Stimulated activated CD4-positive, alpha-beta T cell treated with anti-CD3 and anti-CD28 coated beads, Interleukin-1b, Interleukin-23, amount 100 ng/mL, for 4 hours (primary cell): Measurements from ENCODE around the gene LPO.
A peak's percentile ranks its signal among the peaks of the same experiment; 100 is the strongest.

Experiments
- DNase-seq, 2 donors: peaks; one replicate each; pipeline ENCODE4 v3.0.0-alpha.2; 2020; ENCODE audit warnings: low read depth in 2 of 2

LPO gene

DNA sequence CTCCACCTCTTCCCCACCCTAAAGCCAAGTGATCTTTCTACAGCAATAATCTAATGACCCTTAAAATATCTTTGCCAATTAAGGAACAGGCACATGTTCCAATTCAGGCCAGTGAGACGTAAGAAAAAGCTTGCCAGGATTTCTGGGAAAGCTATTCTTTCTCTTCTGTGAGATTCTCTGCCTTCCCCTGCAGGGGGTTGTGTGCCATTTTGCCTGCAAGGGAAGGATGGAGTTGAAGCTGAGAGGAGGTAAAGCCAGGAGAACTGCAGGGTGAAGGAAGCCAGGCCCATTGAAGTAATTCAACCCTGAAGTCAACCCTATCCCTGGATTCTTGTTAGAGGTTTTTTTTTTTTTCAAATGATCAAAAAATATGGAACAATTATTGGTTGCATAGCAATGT is 9.0 kb upstream of the LPO start:
- DNase-seq = no peak

DNA sequence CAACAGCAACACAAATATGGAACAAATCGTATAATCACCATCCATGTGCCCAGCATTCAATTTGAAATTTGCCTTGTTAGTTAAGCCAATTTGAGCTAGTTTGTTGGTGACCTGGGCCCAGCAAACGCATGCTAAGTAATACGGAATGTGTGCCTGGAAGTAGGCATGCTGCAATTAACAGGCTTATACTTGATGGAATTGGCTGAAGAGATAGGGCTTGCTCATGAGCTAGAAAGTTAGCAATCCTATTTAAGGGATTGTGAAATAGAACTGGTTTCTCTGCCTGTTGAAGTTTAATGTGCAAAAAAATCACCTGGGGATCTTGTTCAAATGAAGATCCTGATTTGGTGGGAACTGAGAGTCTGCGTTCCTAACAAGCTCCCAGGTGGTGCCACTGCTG is 8.5 kb upstream of the LPO start:
- no peak for DNase-seq

DNA sequence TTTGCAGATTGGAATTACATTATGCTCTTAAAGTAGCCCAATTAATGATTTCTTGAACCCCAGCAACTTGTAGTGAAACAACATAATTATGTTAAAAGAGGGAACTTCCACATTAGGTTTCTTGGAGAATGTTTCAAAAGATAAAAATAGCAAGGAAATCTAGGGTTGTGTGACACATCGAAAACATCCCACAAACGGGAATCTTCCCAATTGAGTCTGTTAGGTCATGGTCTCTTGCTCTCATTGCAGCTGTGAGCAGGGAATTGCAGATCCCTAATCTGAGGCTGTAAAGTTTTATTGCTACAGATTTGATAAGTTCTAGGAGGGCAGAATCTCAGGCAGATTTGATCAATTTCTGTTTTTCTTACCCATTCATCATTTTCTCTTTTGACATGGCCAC is 6.7 kb upstream of the LPO start:
- DNase-seq = no peak

DNA sequence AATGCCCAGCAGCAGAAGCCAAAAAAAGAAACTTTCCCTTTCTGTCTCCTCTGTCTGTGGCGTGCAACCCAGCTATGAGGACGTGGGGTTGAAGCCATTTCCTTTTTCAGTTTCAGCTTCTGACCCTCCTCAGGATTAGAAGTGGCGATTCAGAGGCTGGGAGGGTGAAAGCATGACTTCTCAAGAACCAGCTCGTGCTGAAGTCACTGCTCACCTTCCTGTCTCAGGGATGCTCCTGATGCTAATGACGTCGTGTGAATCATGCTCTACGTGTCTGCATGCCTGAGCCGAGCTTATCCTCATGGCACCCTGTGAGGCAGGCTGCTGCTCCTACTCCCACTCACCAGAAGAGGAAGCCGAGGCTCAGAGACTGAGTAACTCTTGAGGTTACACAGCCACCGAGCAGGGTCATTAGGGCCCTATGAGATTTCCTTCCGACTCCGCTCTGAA is 5.7 kb upstream of the LPO start:
- DNase-seq = no peak

DNA sequence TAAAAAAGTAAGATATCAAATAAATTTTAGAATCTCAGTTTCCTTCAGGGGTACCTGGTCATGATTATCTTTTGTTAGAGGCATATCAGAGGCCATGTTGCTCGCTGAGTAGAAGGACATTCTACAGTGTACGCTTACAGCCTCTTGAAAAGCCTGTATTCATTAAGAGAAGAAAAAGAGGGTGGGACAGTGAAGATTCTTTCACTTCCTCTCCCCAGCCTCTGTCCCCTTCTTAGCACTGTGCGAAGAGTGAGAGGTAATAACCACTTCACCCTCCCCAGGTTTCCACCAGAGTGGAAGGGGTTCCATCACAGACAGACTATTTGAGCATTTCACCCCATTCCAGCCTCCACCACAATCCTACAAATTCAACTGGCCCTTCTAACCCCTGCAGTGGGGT is 4.8 kb upstream of the LPO start:
- DNase-seq = no peak

DNA sequence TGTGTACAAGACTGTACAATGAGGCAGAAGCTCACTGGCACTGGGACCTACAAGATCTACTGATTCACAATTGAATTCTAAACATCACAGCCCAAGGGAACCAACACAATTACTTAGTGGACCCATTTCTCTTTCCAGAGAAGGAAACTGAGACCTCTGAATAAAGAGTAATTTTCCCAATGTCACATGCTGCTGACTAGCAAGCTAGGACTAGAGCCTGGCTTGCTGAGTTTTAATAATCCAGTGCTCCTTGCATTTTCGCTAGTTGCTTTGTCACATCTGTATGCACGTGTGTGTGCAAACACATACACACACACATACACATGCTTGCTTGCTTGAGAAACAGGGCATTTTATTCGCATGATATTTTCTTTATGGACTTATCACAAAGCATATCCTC is 3.9 kb upstream of the LPO start:
- no peak for DNase-seq

DNA sequence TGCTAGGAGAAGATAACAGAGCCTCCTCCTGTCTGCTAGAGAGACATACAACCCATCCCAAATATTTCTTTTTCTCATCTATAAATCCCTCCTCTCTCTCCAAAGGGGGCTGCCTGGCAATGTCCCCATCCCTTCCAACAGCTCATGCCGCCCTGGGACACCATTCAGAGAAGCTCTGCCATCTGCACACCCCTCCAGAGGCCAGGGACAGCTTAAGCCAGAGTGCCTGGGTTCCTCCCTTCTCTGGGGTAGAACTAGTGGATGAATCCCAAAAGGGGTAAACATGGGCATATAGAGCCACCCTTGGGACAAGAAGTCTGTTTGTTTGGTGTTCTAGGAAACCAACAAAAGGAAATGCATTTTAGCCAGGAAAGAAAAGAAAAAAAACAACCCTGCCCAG is 2.6 kb upstream of the LPO start:
- no peak for DNase-seq

DNA sequence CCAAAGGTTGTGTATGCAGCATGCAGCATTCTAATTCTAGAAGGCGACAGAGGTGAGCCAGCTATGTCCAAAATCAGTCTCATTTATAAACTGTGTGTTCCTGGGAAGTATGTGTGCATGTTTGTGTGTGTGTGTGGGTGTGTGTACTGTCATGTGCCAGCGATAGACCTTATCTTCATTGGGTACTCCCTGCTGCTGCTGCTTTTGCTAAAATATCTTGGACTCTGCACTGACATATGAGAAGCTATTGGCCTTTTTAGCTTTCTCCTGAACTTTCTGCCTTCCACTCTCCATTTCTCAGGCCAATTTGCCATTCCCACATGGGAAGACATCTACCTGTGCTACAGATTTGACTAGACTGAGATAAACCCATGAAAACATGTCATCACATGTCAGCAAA is 2.0 kb upstream of the LPO start:
- no peak for DNase-seq

DNA sequence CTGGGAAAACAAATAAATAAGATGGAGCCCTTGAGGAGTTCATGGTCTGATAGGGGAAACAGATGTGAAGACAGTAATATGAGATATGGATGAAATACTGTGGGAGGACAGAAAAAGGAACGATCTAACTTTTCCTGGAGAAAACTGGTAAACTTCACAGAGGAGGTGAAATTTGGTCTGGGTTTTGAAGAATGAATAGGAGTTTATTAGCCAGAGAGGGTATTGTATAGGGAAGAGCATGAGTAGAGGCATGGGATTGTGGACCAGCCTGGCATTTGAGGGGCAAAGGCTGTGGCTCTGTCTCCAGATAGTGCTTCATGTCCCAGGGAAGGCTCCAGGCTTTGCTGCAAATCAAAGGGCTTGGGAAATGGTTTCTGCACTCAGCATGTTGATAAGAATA is 1.6 kb downstream of the LPO start:
- DNase-seq = no peak

DNA sequence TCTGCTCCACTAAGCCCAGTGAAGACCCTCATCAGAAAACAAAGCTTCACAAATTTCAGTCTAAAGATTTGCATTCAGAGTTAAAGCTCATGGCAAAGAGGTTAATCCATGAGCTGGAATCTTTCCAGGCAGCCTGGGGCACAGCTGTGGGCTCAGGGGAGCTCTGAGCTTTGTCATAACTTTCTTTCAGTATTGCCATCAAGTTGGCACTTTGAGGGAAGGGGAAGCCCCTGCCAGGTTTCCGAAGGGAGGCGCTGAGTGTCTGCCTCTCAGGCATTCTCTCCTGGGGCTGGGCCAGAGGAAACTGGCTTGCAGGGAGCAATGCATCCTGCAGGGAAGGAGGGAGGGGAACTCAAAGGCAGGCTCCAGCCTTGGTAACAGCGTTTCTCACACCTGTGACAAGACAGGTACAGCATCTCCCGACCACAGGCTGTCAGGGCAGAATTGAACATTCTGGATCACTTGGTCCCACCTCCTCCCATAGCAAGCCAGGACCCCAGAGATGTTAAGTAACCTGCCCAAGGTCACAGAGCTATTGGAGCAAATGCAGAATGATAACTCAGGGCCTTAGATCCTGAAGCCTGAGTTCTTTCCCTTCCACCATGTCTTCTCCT is 3.9 kb downstream of the LPO start:
- no peak for DNase-seq

DNA sequence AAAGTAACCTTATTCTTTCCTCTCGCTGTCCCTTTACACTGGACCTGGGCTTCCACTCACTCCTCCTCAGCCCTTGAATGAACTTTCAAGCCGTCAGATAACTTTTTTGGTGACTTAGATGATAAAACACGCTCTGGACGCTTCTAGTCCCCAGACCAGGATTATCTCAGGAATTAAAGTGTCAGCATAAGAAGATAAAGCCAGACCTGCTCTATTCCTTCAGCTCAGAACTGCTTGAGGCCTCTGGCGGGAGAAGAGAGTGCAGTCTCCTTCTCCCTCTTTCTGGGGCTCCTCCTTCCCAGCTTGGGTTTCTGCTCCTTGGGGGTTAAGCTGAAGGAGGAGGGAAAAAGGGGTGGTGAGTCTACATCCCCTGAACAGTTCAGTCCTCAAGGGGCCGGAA is 6.6 kb downstream of the LPO start:
- DNase-seq = no peak

DNA sequence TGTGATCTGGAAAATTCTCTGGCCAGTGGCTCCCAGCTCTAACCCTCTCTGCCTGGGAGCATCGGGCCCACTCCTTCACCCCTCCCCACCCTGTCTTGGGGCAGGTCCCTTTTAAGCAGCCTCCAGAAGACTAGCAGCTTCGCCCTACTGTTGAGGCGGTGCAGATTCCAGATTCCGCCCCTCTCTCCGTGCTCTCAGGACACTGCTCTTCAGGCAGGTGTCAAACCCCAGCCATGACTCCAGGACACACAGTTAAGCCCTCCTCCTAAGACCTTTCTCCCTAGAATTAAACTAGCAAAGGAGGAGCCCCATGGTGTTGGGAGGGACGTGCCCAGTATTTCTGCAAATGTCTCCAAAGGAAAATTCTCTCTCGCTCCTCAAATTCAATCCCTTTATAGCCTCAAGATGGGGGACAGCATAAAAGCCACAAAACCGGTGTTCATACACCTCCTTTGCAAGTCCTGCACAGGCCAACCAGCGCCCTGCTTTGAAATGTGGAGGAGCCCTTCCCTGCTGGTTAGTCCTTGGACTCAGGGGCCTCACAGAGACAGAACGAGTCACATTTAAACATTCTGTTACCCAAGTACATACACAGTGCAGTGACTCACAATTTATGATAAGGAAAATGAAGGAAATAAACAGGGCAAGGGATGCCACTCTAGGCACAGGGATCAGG is 7.2 kb downstream of the LPO start:
- DNase-seq = no peak

DNA sequence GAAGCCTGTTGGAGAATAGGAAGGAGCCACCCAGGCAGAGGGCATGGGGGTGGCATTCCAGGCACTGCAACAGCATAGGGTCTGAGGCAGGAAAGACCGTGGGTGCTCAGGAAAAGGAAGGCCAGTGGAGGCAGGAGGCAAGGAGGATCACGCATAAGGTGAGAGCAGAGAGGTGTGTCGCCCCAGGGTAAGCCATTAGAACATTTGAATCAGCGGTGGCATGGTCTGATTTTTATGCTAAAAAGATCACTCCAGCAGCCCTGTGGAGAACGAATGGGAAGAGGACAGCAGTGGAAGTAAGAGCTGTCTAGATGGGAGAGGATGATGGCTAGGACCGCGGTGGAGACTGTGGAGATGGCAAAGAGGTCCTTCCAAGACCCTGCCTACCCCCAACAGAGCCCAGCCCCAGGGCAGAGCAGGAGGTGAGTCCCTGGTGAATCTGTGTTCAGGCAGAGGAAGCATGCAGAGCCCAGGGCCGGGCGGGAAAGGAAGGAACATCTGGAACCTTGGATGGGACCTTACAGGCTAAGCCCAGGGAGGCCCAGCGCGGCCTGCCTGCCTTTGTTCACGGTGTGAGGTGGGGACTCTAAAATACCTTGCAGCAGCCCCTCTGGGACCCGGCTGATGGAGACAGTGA is 7.8 kb downstream of the LPO start:
- DNase-seq = no peak

DNA sequence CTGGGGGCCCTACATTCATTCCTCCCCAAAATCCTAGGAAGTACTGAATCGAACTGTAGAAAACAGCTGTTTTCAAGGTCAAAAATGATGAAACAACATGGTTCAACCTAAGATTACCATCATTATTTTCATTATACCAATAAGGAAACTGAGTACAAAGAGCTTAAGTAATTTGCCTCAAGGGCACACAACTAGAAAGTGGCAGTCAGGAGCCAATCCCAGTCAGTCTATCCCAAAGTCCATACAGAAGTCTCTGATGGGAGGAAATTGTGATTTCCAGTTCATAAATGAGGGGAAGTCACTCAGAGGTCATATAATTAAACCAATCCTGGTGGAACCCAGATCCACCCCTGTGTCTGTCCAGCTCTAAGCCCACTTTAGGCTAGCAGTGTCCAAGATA is 8.4 kb downstream of the LPO start:
- DNase-seq = no peak

DNA sequence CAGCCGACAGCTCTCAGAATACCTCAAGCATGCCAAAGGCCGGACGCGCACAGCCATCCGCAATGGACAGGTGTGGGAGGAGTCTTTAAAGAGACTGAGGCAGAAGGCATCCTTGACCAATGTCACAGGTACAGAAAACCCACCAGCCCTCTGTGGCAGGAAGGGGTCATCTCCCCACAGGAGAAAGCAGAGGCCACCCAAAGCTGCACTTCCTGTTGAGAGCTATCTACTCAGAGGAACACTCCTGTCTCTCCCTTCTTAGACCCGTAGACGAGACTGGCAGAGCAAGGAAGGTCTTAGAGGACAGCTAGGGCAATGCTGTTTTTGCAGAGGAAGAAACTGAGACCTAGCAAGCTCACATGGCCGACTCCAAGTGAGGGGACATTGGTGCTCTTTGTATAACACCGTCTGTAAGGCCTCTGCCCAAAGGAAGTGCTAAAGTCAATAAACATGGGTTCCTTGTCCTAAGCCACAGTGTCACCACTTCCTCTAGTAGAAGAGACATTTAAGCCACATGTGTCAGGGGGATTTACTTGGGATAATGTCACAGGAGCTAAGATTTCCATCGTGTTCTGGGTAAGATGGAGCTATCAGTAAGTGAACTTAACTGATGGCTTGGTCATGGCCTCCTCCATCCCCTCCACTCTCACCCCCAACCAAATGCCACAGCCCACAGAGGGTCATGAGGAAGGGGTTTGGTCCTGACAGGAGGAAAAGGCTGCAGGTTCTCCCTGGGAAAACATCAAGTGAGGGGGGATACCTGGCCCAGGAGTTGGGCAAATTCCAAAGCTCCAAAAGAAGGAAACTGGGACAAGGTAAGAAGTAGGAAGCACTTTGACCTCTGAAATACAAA is 9.4 kb downstream of the LPO start:
- DNase-seq = no peak

DNA sequence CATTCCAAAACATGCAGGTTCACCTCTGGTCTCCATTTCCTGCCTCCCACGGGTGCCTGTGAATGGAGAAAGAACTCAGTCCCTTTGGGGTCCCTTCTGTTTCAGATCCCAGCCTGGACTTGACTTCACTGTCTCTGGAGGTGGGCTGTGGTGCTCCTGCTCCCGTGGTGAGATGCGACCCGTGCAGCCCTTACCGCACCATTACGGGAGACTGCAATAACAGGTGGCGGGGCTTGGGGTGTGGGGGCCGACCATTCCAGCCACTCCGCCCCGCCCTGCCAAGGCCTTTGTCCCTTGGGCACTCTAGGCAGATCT is 10.5 kb downstream of the LPO start:
- DNase-seq = no peak

DNA sequence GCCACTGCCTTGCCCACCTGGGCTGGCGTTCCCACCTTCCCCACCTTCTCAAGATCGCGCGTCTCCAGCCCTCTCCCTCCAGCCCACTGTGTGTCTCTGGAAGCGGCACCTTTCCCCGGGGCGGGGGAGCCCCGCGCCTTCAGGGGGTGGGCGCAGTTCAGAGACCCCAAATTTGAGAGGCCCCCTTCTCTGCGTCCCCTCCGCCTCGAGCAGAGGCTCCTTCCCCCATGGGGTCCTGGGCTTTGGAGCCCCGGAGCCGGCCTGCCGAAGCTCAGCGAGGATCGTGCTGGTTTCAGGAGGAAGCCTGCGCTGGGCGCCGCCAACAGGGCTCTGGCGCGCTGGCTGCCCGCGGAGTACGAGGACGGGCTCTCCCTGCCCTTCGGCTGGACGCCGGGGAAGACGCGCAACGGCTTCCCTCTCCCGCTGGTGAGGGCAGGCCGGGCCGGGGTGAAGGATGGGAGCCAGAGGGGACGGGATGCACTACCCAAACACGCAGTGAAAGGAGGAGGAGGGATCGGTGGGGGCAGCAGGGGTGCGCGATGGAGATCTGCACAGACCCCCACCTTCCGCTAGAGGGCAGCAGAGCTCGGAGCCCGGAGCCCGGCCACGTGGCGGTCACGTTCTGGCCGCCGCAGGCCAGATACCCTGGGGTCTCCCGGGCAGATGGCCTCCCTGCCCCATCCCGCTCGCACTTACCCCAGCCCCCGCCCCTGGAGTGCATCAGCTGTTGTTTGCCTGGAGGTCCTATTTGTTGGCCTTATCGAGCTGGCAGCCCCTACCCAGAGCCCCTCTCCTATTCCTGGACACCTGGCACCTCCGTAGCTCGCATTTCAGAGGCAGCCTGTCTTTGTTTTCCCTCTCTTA is 11.1 kb downstream of the LPO start:
- peak; percentile 74 to 79 for DNase-seq

DNA sequence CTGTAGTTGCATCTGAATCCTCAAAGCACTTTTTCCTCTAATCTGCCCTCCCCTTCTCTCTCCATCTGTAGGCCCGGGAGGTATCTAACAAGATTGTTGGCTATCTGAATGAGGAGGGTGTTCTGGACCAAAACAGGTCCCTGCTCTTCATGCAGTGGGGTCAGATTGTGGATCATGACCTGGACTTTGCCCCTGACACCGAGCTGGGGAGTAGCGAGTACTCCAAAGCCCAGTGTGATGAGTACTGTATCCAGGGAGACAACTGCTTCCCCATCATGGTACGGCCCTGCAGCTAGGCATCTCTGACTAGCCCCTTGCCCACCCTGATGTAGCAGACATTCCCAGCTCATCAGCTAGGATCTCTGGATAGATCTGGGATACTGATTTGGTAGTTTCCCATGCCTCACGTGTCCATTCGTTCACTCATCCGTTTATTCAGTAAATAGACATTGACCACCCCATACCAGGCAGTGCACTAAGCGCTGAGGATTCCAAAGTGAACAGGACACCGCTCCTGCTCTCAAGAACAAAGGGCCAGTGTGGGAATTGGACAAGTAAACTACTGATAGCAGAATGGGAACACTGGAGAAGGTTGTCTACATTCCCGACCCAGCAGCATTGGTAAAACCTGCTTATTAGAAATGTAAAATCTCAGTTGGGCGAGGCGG is 12.1 kb downstream of the LPO start:
- no peak for DNase-seq

DNA sequence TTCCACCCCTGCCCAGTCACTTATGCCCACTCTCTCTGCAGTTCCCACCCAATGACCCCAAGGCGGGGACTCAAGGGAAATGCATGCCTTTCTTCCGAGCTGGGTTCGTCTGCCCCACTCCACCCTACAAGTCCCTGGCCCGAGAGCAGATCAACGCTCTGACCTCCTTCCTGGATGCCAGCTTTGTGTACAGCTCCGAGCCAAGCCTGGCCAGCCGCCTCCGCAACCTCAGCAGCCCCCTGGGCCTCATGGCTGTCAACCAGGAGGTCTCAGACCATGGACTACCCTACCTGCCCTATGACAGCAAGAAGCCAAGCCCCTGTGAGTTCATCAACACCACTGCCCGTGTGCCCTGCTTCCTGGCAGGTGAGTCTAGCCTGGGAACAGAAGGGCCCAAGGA is 13.8 kb downstream of the LPO start:
- DNase-seq = no peak

DNA sequence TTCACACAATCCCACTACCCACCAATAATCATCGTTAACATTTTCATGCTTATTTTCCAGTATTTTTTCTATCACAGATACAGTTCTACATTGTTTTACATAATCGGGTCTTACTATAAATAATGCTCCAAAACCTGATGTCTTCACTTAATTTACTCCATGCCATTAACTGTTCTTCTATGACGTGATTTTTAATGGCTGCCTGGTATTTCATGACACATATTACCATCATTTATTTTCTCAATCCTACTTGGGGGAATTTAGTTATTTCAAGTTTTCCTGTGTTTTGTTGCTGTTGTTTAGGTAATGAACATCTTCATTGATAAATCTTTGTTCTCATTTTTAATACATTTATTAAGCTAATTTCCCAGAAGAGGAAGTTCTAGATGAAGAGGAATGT is 14.7 kb downstream of the LPO start:
- DNase-seq = no peak

DNA sequence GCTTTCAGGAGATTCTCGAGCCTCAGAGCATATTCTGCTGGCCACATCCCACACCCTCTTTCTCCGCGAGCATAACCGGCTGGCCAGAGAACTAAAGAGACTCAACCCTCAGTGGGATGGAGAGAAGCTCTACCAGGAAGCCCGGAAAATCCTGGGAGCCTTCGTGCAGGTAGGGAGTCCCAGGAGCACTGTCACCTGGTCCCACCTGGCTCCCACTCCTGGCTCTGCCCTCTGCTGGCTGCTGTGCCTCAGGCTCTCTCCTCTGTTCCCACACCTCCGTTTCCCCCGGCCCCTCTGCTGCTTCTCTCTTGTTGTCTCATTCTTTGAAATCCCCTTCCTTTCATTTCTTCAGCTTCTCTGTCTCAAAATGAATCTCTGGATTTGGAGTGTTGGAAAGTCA is 16.4 kb downstream of the LPO start:
- no peak for DNase-seq
